ENCODE measurements around the gene NFIA. TPM values are rescaled to one million over a fixed set of nuclear protein-coding genes. Genes with fewer than 3 reads are reported as not detected.

Gene NFIA
- total and polyA plus RNA-seq, 2 of the 13 experiments (the other 11 are each of a cell fraction or from before 2014, with no cell fraction given): 14.7 to 28.5 TPM

- Histone ChIP-seq H3K36me3 (replicated peaks in 1 of 2; ENCODE audit: control insufficient read depth in 1 of 2, insufficient read depth in 2 of 2, low read length in 2 of 2) (no peaks in the 10 kb centered on the region), H3K9ac (ENCODE audit: insufficient read depth, low read depth, low read length) (no peak overlapping the region), H2AFZ (ENCODE audit: low read length) (no peak overlapping the region), H3K27me3 (ENCODE audit: control insufficient read depth in 1 of 2, insufficient read depth in 2 of 2, low read length in 2 of 2) (peaks cover 0 to 2% of the 10 kb centered on the region in 2 experiments; a peak in 2 of 5 replicates), H3K27ac (ENCODE audit: extremely low read length, insufficient read depth, low read length) (no peak overlapping the region), H3K4me3 (replicated peaks in 1 of 3; ENCODE audit: insufficient read depth in 1 of 3, low read depth in 2 of 3, low read length in 3 of 3) (no peak overlapping the region), H3K79me2 (ENCODE audit: insufficient read depth, low read length) (no peaks in the 10 kb centered on the region), H3K9me3 (ENCODE audit: low read length) (no peaks in the 10 kb centered on the region), H4K20me1 (ENCODE audit: insufficient read depth, low read length) (no peaks in the 10 kb centered on the region), H3K4me2 (ENCODE audit: low read depth, low read length) (no peak overlapping the region), H3K4me1 (ENCODE audit: insufficient read depth, low read length) (no peaks in the 10 kb centered on the region)
- ChIA-PET POLR2A (no interaction called here), CTCF (ENCODE audit: low intra/inter-chr PET ratio, low total read pairs) (no interaction called here)
- FAIRE-seq (no peak), ATAC-seq (no peak), DNase-seq (ENCODE audit: low spot score) (no peak)
- no TSS peak for BruUV-seq (replicated peaks)
- intact Hi-C loops (cut with micrococcal nuclease; ENCODE audit: unreplicated experiment): no loop called here
- 51% methylated on average over 3 of the region's 3 CpGs for WGBS (ENCODE audit: low lambda C conversion rate)
- in situ Hi-C loops (cut with HindIII; ENCODE audit: extremely low pct_ligation_motif_present, low pct_unique_long_range_greater_than_20kb): no loop called here
- TF ChIP-seq ZNF333 (CRISPR knock-in tag; IDR thresholded peaks at IDR 0.05; ENCODE audit: borderline replicate concordance) (no peak), HOXA9 (CRISPR knock-in tag; IDR thresholded peaks at IDR 0.05; ENCODE audit: borderline replicate concordance) (no peak), TOE1 (CRISPR knock-in tag; IDR thresholded peaks at IDR 0.05) (no peak), ZNF468 (CRISPR knock-in tag; IDR thresholded peaks at IDR 0.05) (no peak), ARID3A (IDR thresholded peaks at IDR 0.05; ENCODE audit: low read depth, low read length) (no peak), ZNF598 (CRISPR knock-in tag; IDR thresholded peaks at IDR 0.05; ENCODE audit: borderline replicate concordance) (no peak), NFIC (IDR thresholded peaks at IDR 0.05; ENCODE audit: low read length) (no peak), BRCA1 (CRISPR knock-in tag; IDR thresholded peaks at IDR 0.05) (no peak), SNAPC5 (CRISPR knock-in tag; IDR thresholded peaks at IDR 0.05; ENCODE audit: borderline replicate concordance) (no peak), TOPORS (CRISPR knock-in tag; IDR thresholded peaks at IDR 0.05) (no peak)
- TF ChIP-seq, protein P1, sequence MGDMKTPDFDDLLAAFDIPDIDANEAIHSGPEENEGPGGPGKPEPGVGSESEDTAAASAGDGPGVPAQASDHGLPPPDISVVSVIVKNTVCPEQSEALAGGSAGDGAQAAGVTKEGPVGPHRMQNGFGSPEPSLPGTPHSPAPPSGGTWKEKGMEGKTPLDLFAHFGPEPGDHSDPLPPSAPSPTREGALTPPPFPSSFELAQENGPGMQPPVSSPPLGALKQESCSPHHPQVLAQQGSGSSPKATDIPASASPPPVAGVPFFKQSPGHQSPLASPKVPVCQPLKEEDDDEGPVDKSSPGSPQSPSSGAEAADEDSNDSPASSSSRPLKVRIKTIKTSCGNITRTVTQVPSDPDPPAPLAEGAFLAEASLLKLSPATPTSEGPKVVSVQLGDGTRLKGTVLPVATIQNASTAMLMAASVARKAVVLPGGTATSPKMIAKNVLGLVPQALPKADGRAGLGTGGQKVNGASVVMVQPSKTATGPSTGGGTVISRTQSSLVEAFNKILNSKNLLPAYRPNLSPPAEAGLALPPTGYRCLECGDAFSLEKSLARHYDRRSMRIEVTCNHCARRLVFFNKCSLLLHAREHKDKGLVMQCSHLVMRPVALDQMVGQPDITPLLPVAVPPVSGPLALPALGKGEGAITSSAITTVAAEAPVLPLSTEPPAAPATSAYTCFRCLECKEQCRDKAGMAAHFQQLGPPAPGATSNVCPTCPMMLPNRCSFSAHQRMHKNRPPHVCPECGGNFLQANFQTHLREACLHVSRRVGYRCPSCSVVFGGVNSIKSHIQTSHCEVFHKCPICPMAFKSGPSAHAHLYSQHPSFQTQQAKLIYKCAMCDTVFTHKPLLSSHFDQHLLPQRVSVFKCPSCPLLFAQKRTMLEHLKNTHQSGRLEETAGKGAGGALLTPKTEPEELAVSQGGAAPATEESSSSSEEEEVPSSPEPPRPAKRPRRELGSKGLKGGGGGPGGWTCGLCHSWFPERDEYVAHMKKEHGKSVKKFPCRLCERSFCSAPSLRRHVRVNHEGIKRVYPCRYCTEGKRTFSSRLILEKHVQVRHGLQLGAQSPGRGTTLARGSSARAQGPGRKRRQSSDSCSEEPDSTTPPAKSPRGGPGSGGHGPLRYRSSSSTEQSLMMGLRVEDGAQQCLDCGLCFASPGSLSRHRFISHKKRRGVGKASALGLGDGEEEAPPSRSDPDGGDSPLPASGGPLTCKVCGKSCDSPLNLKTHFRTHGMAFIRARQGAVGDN (CRISPR knock-in tag; IDR thresholded peaks at IDR 0.05): no peak
Measured at GRCh38 chr1:61497013-61497412, 414.7 kb downstream of the NFIA start.
